Stimulated activated CD4-positive, alpha-beta T cell treated with anti-CD3 and anti-CD28 coated beads, Interleukin-2, amount 100 ng/mL, for 4 hours (primary cell): ENCODE measurements around the gene PPP4C.

Experiments
- DNase-seq: peaks from one replicate; pipeline ENCODE4 v3.0.0-alpha.2; 2020; ENCODE audit warnings: low read depth

Gene PPP4C

DNA sequence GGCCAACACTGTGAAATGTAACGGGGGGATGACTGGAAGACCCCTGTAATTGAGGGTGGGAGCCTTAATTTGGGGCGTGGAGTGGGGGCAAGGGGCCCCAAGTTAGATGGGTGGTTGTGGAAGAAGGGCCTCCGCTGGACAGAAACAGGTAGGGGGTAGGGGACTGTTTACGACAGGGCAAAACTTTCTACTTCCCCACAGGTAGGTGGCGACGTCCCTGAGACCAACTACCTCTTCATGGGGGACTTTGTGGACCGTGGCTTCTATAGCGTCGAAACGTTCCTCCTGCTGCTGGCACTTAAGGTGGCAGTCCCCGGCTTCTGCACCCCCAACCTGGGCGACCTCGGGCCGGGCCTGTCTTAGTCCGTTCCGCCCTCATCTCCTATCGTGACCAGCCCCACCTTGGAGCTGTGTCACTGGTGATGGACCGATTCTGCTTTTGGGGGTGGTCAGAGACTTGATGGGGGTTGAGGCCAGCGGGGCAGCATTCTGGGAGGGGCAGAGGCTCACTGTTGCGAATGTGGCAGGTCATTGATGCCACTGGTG is 6.8 kb downstream of the PPP4C start:
- no peak for DNase-seq

GRCh38 chr16:30083216-30084055 is 7.6 kb downstream of the PPP4C start:
- no peak for DNase-seq

DNA sequence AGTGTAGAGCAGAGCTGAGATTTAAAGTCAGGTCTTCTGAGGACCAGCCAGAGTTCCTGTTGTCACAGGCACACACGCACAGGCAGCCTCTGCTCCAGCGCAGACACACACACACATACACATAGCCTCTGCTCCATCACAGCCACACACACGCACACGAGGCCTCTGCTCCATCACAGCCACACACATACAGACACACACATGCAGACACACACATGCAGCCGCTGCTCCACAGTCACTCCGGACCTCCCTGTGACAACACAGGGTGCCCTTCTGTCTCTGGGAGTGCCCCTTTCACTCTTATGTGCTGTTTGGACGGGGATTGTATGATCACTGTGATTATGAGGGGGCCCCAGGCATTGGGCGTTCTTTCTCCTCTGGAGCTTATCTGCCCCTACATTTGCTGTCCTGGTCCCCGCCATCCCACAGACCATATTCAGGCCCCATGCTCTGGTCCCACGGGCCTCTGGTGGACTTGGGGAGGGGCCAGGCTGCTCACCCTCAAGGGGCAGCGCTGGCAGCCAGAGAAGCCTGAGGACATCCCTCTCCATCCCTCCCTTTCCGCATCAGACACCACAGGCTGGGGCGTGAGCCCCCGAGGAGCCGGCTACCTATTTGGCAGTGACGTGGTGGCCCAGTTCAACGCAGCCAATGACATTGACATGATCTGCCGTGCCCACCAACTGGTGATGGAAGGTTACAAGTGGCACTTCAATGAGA is 8.5 kb downstream of the PPP4C start:
- no peak for DNase-seq

- DNase-seq = no peak
Observed at GRCh38 chr16:30084816-30085159, 9.0 kb downstream of the PPP4C start.

DNA sequence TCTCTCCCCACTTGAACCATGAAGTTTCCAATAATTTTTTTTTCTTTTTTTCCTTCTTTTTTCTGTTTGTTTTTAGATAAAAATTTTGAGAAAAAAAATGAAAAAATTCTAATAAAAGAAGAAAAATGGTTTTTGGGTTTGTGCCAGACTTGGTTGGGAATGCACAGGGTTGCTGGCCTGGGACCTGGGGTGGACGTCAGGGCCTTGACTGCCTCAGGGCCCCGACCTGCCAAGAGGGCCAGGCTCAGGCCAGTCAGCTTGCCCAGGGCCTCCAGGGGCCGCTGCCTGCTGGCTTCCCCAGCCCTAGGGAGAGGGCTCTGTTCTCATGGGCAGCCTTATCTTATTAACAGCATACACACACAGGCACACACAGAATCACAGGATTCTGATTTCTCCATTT is 9.5 kb downstream of the PPP4C start:
- DNase-seq = no peak

GRCh38 chr16:30085820-30086219 is 10.0 kb downstream of the PPP4C start:
- DNase-seq = no peak

GRCh38 chr16:30086291-30087140 is 10.7 kb downstream of the PPP4C start:
- DNase-seq = no peak

- no peak for DNase-seq
Observed at GRCh38 chr16:30087181-30087898, 11.5 kb downstream of the PPP4C start.

GRCh38 chr16:30088237-30088831 is 12.5 kb downstream of the PPP4C start:
- DNase-seq = no peak

DNA sequence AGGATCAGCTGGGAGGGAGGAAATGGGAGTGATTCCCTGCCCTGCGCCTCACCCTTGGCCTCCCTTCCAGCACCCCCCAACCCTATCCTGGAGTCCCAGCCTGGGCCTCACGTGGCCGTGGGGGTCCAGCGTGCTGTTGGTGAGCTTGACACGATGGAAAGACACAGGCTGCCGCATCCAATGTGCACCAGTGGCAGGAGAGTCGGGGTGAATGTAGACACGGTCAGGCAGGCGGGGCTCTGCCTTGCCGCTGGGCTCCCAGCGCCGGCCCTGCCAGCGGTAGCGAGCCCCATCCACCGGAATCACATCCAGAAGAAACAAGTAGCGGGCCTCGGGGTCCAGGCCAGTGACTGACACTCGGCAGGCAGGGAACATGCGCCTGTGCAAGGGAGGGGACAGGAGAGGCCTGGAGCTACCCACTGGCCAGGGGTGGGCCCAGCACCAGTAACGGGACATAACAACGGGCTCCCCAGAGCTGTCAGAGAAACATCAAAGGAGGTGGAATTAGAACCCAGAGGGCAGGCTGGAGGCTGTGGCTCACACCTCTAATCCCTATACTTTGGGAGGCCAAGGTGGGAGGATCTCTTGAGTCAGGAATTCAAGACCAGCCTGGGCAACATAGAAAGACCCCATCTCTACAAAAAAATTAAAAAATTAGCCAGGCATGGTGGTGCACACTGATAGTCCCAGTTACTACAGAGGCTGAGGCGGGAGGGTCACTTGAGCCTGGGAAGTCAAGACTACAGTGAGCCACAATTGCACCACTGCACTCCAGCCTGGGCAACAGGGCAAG is 13.2 kb downstream of the PPP4C start:
- no peak for DNase-seq

DNA sequence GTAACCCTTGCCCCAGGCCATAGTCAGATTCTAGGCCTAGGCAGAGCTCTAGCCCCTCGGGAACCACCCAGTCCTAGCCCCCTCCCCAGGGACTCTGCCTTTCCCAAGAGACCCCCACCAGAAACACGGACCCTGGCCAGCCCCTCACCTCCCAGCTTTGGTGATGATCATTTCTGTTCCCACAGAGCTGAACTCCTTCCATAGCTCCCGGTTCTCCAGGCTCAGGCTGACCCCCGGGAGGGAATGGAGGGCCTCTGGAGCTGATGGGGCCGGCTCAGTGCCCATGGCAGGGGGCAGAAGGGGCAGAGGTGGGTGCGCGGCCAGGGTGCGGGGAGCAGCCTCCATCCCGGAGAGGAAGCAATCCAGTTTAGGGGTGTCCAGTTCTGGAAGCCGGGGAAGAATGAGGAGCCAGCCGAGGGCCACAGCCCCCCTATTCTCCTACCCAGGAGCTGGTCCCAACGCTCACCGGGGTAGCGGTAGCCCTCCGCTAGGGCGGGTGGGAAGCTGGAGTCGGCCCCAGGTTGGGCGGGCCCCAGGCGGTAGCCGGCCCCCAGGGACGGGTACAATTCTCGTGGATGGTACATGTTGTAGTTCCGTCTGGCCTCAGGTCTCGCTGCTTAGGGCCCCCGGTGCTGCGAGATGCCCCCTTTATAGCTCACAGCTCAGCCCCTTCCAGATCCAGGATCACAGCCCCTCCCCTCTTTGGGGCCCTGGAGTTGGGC is 15.0 kb downstream of the PPP4C start:
- DNase-seq = no peak

GRCh38 chr16:30091474-30092372 is 15.9 kb downstream of the PPP4C start, which contains the start of gene TBX6:
TSS of gene TBX6 (minus strand) at chr16:30091924. CDS start at chr16:30091193, 731 bp downstream.
- peak; percentile 88 for DNase-seq

DNA sequence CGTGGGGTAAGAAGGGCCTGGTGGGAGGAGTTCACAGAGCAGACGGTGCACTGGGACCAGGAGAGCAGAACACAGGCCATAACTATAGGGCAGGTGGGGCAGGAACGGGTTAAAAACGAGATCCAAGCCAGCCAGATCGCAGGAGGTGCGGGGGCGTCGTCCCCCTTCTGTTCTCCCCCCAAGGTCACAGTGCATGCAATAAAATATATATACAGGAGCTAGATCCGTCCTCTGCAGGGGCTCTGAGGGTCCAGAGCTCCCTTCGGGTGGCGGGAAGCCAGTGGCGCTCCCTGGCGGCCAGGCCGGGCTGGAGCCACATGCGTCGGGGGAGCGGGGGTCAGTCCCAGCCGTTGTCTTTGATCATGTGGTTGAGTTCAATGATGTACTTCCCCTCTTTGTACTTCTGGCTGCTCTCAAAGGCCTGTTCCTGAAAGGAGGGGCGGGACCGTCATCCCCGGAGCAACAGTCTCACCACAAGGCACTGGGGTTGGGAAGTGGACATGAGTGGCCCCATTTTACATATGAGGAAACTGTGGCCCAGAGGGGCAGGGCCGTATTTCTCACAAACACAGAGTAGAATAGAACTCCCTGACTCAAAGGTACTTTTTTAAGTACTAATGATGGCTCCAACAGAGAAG is 16.7 kb downstream of the PPP4C start:
- DNase-seq = no peak

- DNase-seq = no peak
Observed at GRCh38 chr16:30094541-30095165, 18.9 kb downstream of the PPP4C start.

DNA sequence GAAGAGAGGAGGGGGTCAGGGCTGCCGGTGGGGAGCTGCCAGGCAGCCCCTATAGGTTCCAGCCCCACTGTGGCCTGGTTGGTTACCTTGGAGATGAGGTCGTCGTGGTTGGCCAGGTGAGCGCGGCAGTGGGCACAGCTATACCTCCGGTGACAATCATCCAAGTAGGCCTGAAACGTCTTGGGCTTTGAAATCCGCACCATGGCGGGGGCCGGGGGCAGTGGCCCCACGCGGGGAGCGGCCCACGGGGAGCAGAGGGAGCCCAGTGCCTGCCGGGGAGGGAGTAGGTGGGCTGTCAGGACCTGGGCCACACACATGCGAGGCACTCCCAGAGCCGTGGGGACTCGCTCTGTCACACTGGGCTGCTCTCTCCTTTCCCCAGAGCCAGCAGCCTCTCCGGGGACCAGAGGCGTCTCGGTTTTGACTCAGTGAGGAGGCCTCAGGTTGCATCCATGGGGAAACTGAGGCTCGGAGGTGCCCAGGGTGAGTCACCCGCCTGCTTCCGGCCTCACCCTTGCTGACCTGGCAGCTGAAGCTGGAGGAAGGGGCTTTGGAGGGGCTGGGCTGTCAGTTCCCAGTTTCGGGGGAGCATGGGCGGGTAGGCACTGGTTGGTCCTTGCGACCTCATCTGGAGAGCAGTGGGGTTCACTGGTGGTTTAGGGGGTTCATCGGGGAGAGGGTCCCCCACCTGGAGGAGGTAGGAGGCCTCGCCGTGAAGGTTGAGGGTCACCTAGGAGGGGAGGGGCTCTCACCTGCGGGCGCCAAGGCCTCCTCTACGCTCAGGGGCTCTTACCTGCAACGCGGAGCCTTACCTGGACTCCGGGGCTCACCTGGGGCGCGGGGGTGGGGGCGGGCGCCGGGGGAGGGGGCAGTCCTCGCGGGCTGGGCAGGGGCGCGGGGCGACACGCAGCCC is 19.6 kb downstream of the PPP4C start:
- no peak for DNase-seq

- peak; percentile 80 for DNase-seq
Observed at GRCh38 chr16:30096105-30096861, 20.5 kb downstream of the PPP4C start, which contains the start of gene YPEL3. TSS of gene YPEL3 (minus strand) at chr16:30096213. CDS start at chr16:30095482, 731 bp downstream.
